Adrenal gland (tissue), 12 donors: Measurements from ENCODE around the gene TBL3. TPM values are rescaled to one million over a fixed set of nuclear protein-coding genes. Genes with fewer than 3 reads are reported as not detected.
"Not testable (repeated sequence)": the region's sequence is repeated elsewhere in the genome, so short reads cannot be mapped to it uniquely, and the experiment has no call there.

Experiments used
- DNase-seq, 7 donors: peaks; one replicate each; pipeline ENCODE4 v3.0.0-alpha.2; 2019 to 2020
- H3K27ac ChIP-seq, 5 donors: fragments of 200-600 bp; sonication (generic) in 4 of 5; 1 replicate in 3 of 5; 2 replicates in 2 of 5; pipeline versions ENCODE4 v1.5.1 to v1.8.0; 2016 to 2020; ENCODE audit warnings: mild to moderate bottlenecking in 1 of 5
- H3K27me3 ChIP-seq: fragments of 200-600 bp; 2 replicates; pipeline ENCODE4 v1.8.0; 2021
- H3K36me3 ChIP-seq, 2 donors: fragments of 200-600 bp; replicated peaks in 1 of 2; 1 replicate in 1 of 2; 2 replicates in 1 of 2; pipeline versions ENCODE4 v1.5.1 to v1.8.0; 2018 to 2022
- H3K4me1 ChIP-seq, 2 donors: fragments of 200-600 bp; replicated peaks in 1 of 2; 1 replicate in 1 of 2; 2 replicates in 1 of 2; pipeline versions ENCODE4 v1.5.1 to v1.8.0; 2018 to 2021
- H3K4me3 ChIP-seq, 4 donors: fragments of 200-600 bp; sonication (generic) in 3 of 4; one replicate each; pipeline ENCODE4 v1.5.1; 2016 to 2018
- H3K9me3 ChIP-seq, 3 donors: fragments of 200-600 bp; sonication (generic) in 1 of 3; replicated peaks in 1 of 3; 1 replicate in 2 of 3; 2 replicates in 1 of 3; pipeline versions ENCODE4 v1.5.1 to v1.8.0; 2016 to 2021
- POLR2A ChIP-seq, 2 donors: fragments of 450-650 bp; IDR thresholded peaks; one replicate each; pipeline ENCODE4 v1.6.1; 2017; ENCODE audit warnings: antibody characterized with exemption in 2 of 2, mild to moderate bottlenecking in 2 of 2, moderate library complexity in 1 of 2
- WGBS, 4 donors: extraction: QIAGEN DNeasy Blood & Tissue Kit in 2 of 4; methylation state at CpG; one replicate each; pipeline versions ENCODE4 v1.1.5 to v1.1.7; 2013 to 2017; 5-methylcytosine and 5-hydroxymethylcytosine counted together
- intact Hi-C, 2 donors: fragments of 100-400 bp; cut with DNase I; formaldehyde crosslinking; loops; one replicate each; pipeline versions ENCODE4 v1.14.1 to v1.15.0; 2022 to 2023
- polyA plus RNA-seq, 3 donors: library from polyadenylated mRNA; stranded (reverse); fragments of 200-250 nt in 2 of 3; fragments of 350-450 nt in 1 of 3; fragmentation: Illumina TruSeq in 1 of 3; extraction: RNeasy Lipid Tissue Mini Kit (QIAGEN cat#74804) in 1 of 3; gene quantifications; one replicate each; pipeline ENCODE4 v1.2.3, GENCODE V29; 2013 to 2014
- total RNA-seq, 9 donors: library from RNA; depleted of rRNA in 4 of 9; stranded (reverse); fragments of >200 nt in 4 of 9; fragments of 120-200 nt in 1 of 9; fragmentation: NEBNext Ultra II Directional in 1 of 9; extraction: Animal tissue kit (Norgen Biotek cat#: 25700) in 1 of 9; gene quantifications; one replicate each; pipeline versions ENCODE4 v1.1.0 to v1.2.4, GENCODE V29; 2013 to 2023
- TF ChIP-seq, protein P1 (sequence below), 6 experiments: fragments of 450-650 bp in 4 of 6; fragments of 200-600 bp in 2 of 6; sonication (generic) in 1 of 6; IDR thresholded peaks; 1 replicate in 5 of 6; 2 replicates in 1 of 6; pipeline versions ENCODE4 v1.5.1 to v1.8.0; 2016 to 2021; ENCODE audit warnings: antibody characterized with exemption in 6 of 6, mild to moderate bottlenecking in 2 of 6, moderate library complexity in 1 of 6
- donor health status: healthy with polysubstance abuse.
- donor health status: Bipolar disorder and iron deficiency.
- donor health status: DM: yes; HTN: yes; CAD: no.
- donor health status: DM: no; HTN: no; CAD: no.
- donor health status: DM: no; HTN: no; CAD: no.
- donor health status: DM: yes; HTN: yes; CAD: no.

Gene TBL3
- total and polyA plus RNA-seq, 12 donors: 10.8 to 137 (median 36.2) TPM

DNA sequence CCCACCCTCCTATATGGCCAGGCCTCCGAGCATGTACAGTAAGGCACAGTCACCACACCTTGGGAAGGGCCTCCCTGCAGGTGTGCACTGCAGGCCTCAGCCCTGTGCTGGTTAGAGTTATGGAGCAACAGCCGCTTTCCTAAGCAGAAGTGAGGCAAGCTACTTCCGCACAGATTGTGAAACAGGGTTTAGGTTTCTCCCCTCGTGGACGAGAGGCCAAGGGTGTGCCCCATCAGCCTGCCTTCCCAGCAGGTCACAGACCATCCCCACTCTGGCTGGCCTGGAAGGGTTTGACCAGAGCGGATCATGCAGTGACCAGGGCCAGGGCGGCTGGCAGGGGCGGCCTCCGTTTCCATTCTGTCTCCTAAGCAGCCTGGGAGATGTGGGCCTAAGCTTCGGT is 33.5 kb upstream of the TBL3 start:
- intact Hi-C loops: no loop called here
- H3K4me3 ChIP-seq: no peak overlapping the region
- no peaks in the 10 kb centered on the region for H3K9me3 ChIP-seq
- H3K36me3 ChIP-seq: peaks cover 0 to 30% of the 10 kb centered on the region in 2 donors
- DNase-seq: no peak
- H3K27me3 ChIP-seq: no peaks in the 10 kb centered on the region
- H3K27ac ChIP-seq: no peak overlapping the region
- peaks cover 7 to 11% of the 10 kb centered on the region in 2 donors for H3K4me1 ChIP-seq
- WGBS, 4 donors: 78 to 90% (median 83%) methylated on average over 7 to 10 of the region's 10 CpGs
- TF ChIP-seq POLR2A (IDR thresholded peaks at IDR 0.05): no peak
- TF ChIP-seq, protein P1, sequence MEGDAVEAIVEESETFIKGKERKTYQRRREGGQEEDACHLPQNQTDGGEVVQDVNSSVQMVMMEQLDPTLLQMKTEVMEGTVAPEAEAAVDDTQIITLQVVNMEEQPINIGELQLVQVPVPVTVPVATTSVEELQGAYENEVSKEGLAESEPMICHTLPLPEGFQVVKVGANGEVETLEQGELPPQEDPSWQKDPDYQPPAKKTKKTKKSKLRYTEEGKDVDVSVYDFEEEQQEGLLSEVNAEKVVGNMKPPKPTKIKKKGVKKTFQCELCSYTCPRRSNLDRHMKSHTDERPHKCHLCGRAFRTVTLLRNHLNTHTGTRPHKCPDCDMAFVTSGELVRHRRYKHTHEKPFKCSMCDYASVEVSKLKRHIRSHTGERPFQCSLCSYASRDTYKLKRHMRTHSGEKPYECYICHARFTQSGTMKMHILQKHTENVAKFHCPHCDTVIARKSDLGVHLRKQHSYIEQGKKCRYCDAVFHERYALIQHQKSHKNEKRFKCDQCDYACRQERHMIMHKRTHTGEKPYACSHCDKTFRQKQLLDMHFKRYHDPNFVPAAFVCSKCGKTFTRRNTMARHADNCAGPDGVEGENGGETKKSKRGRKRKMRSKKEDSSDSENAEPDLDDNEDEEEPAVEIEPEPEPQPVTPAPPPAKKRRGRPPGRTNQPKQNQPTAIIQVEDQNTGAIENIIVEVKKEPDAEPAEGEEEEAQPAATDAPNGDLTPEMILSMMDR (IDR thresholded peaks at IDR 0.05): no peak

GRCh38 chr16:1938910-1939309 is 32.9 kb upstream of the TBL3 start:
- intact Hi-C loops: no loop called here
- H3K4me1 ChIP-seq: peaks cover 7 to 11% of the 10 kb centered on the region in 2 donors
- H3K36me3 ChIP-seq: peaks cover 0 to 30% of the 10 kb centered on the region in 2 donors
- no peak for DNase-seq
- no peaks in the 10 kb centered on the region for H3K27me3 ChIP-seq
- 85 to 91% (median 87%) methylated on average over 14 to 17 of the region's 17 CpGs for WGBS, 4 donors
- TF ChIP-seq POLR2A (IDR thresholded peaks at IDR 0.05): no peak
- TF ChIP-seq, protein P1 (IDR thresholded peaks at IDR 0.05): no peak
- no peak overlapping the region for H3K27ac ChIP-seq
- no peaks in the 10 kb centered on the region for H3K9me3 ChIP-seq
- H3K4me3 ChIP-seq: no peak overlapping the region

GRCh38 chr16:1939833-1940232 is 32.0 kb upstream of the TBL3 start:
- DNase-seq, intact Hi-C loops, H3K27ac ChIP-seq, H3K27me3 ChIP-seq, H3K4me3 ChIP-seq, H3K9me3 ChIP-seq: not testable (repeated sequence)
- 93 to 97% (median 95%) methylated on average over 8 of the region's 8 CpGs for WGBS, 4 donors
- H3K36me3 ChIP-seq: peaks cover 0 to 30% of the 10 kb centered on the region in 2 donors
- H3K4me1 ChIP-seq: peaks cover 7 to 11% of the 10 kb centered on the region in 2 donors

DNA sequence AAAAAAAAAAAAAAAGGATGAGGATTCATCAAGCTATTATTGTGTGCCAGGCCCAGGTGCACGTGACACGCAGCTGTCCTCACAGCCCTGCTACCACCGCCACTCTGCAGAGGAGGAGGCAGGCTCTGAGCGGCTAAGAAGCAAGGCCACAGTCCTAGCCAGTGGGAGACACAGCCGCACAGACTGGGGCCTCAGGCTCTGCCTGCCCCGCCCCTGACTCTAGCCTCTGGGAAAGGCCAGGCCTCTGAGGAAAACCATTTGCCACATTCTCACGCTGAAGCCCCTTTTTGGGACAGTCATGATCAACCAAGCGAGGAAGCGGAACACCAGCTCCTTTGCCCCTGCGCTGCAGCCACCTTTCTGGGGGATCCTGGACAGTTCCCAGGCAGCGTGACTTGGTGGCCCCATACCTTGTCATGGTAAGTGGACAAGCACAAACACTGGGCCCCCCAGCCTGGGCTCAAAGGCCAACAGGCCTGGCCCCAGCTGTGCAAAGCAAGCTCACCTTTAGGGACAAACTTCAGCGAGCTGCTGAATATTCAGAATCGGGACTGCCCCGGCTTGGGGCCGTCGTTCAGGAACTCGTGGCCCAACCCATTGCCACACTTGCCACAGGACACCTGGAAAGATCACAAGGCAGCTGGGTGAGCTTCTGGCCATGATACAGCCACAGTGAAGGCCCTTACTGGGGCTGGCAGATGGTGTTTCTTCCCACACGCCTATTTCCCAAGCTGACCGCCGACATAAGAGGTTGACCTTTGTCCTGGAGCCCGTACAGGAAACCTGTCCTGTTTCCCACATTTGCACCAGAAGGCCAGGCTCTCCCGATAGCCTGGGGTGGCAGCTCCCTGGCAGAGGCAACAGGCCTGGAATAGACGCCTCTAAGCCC is 31.3 kb upstream of the TBL3 start:
- Histone ChIP-seq H3K36me3 (peaks cover 0 to 30% of the 10 kb centered on the region in 2 donors), H3K4me1 (peaks cover 7 to 11% of the 10 kb centered on the region in 2 donors), H3K4me3 (no peak overlapping the region), H3K9me3 (no peaks in the 10 kb centered on the region), H3K27ac (no peak overlapping the region), H3K27me3 (no peaks in the 10 kb centered on the region)
- intact Hi-C loops: no loop called here
- DNase-seq: no peak
- TF ChIP-seq, protein P1 (IDR thresholded peaks at IDR 0.05): no peak
- TF ChIP-seq POLR2A (IDR thresholded peaks at IDR 0.05): no peak
- 86 to 95% (median 89%) methylated on average over 22 to 23 of the region's 23 CpGs for WGBS, 4 donors
